HepG2 (cell line): ENCODE results near the gene FCN3. TPM values are rescaled to one million over a fixed set of nuclear protein-coding genes. Genes with fewer than 3 reads are reported as not detected.
A peak's percentile ranks its signal among the peaks of the same experiment; 100 is the strongest.

ENCODE experiments used
- ARNTL ChIP-seq: sonication (generic); formaldehyde crosslinking; IDR thresholded peaks from 2 replicates; pipeline ENCODE4 v1.4.0; 2020; ENCODE audit warnings: mild to moderate bottlenecking, missing genetic modification reagents
- BORCS8-MEF2B ChIP-seq: sonication (generic); formaldehyde crosslinking; IDR thresholded peaks from 2 replicates; pipeline ENCODE4 v1.8.0; 2022; ENCODE audit warnings: mild to moderate bottlenecking, missing genetic modification reagents
- BRCA1 ChIP-seq: sonication (generic); formaldehyde crosslinking; IDR thresholded peaks from 2 replicates; pipeline ENCODE4 v1.4.0; 2020; ENCODE audit warnings: missing genetic modification reagents
- HES4 ChIP-seq: sonication (generic); formaldehyde crosslinking; IDR thresholded peaks from 2 replicates; pipeline ENCODE4 v1.9.0; 2021; ENCODE audit warnings: mild to moderate bottlenecking, missing genetic modification reagents, borderline replicate concordance
- MXI1 ChIP-seq: IDR thresholded peaks from 3 replicates; pipeline ENCODE4 v1.6.1; 2012; ENCODE audit warnings: low read depth, low read length, inconsistent platforms, borderline replicate concordance
- NCOA1 ChIP-seq: sonication (generic); formaldehyde crosslinking; IDR thresholded peaks from 2 replicates; pipeline ENCODE4 v1.9.0; 2021; ENCODE audit warnings: missing genetic modification reagents
- NR2F1 ChIP-seq, 2 experiments: fragments of 450-650 bp in 1 of 2; formaldehyde crosslinking in 1 of 2; IDR thresholded peaks; 2 replicates each; pipeline versions ENCODE4 v1.5.0 to v1.6.1; 2016 to 2020; ENCODE audit warnings: mild to moderate bottlenecking in 1 of 2, missing compliant biosample characterization in 1 of 2, missing genetic modification reagents in 1 of 2, moderate library complexity in 1 of 2
- POLR2AphosphoS5 ChIP-seq: IDR thresholded peaks from 2 replicates; pipeline ENCODE4 v1.6.1; 2012; ENCODE audit warnings: low read depth, low read length
- STAG1 ChIP-seq: sonication (generic); formaldehyde crosslinking; IDR thresholded peaks from 2 replicates; pipeline ENCODE4 v1.4.0; 2020; ENCODE audit warnings: missing genetic modification reagents
- TBX2 ChIP-seq: sonication (generic); formaldehyde crosslinking; IDR thresholded peaks from 2 replicates; pipeline ENCODE4 v1.5.0; 2020; ENCODE audit warnings: missing genetic modification reagents, mild to moderate bottlenecking, borderline replicate concordance
- WIZ ChIP-seq: sonication (generic); formaldehyde crosslinking; IDR thresholded peaks from 2 replicates; pipeline ENCODE4 v1.5.1; 2020; ENCODE audit warnings: mild to moderate bottlenecking, missing genetic modification reagents
- YY1 ChIP-seq: IDR thresholded peaks from 2 replicates; pipeline ENCODE4 v1.6.1; 2011; ENCODE audit warnings: low read length, low read depth, moderate library complexity, mild to moderate bottlenecking; ENCODE audit not compliant: insufficient read depth, insufficient replicate concordance
- ZKSCAN5 ChIP-seq: sonication (generic); formaldehyde crosslinking; IDR thresholded peaks from 2 replicates; pipeline ENCODE4 v1.5.1; 2020; ENCODE audit warnings: mild to moderate bottlenecking, missing genetic modification reagents
- ZNF263 ChIP-seq: sonication (generic); formaldehyde crosslinking; IDR thresholded peaks from 2 replicates; pipeline ENCODE4 v1.4.0; 2020; ENCODE audit warnings: missing genetic modification reagents
- ZNF496 ChIP-seq: sonication (generic); formaldehyde crosslinking; IDR thresholded peaks from 2 replicates; pipeline ENCODE4 v1.8.1; 2023; ENCODE audit warnings: mild to moderate bottlenecking, moderate library complexity, missing genetic modification reagents; ENCODE audit not compliant: insufficient replicate concordance
- ZNF83 ChIP-seq: sonication (generic); formaldehyde crosslinking; IDR thresholded peaks from 2 replicates; pipeline ENCODE4 v1.4.0; 2020; ENCODE audit warnings: missing genetic modification reagents, mild to moderate bottlenecking, borderline replicate concordance
- polyA plus RNA-seq, 8 experiments: library from polyadenylated mRNA; depleted of rRNA in 3 of 8; stranded (reverse) in 7 of 8; unstranded in 1 of 8; fragments of >200 nt; fragmentation: Illumina TruSeq in 4 of 8; extraction: Trizol in 4 of 8; gene quantifications; 2 replicates each; pipeline versions ENCODE4 v1.2.1 to v1.2.3, GENCODE V29; 2011 to 2016; ENCODE audit warnings: low read depth in 4 of 8, missing spikeins in 1 of 8, mixed read lengths in 1 of 8; ENCODE audit not compliant: insufficient read depth in 1 of 8
- total RNA-seq, 5 experiments: library from RNA; depleted of rRNA; stranded (reverse); fragments of >200 nt; fragmentation: Illumina TruSeq; extraction: Trizol; gene quantifications; 2 replicates each; pipeline ENCODE4 v1.2.3, GENCODE V29; 2016; ENCODE audit warnings: low read depth in 1 of 5
- TF ChIP-seq, protein P1 (sequence below): sonication (generic); formaldehyde crosslinking; IDR thresholded peaks from 2 replicates; pipeline ENCODE4 v1.4.0; 2020; ENCODE audit warnings: missing genetic modification reagents, borderline replicate concordance
- TF ChIP-seq, protein P2 (sequence below), 2 experiments: sonication (generic) in 1 of 2; formaldehyde crosslinking in 1 of 2; IDR thresholded peaks; 2 replicates each; pipeline versions ENCODE4 v1.4.0 to v1.6.1; 2018 to 2020; ENCODE audit warnings: missing genetic modification reagents in 2 of 2, borderline replicate concordance in 1 of 2, low read depth in 1 of 2, mild to moderate bottlenecking in 1 of 2, missing biosample characterization in 1 of 2
- TF ChIP-seq, protein P3 (sequence below): sonication (generic); formaldehyde crosslinking; conservative IDR thresholded peaks from 2 replicates; pipeline ENCODE4 v1.8.0; 2022; ENCODE audit warnings: low read depth, missing genetic modification reagents
- TF ChIP-seq, protein P4 (sequence below): sonication (generic); formaldehyde crosslinking; IDR thresholded peaks from 2 replicates; pipeline ENCODE4 v1.4.0; 2020; ENCODE audit warnings: missing genetic modification reagents, borderline replicate concordance

The FCN3 gene
- total and polyA plus RNA-seq, 2 of the 13 experiments (the other 11 are each of a cell fraction or from before 2014, with no cell fraction given) = not detected

DNA sequence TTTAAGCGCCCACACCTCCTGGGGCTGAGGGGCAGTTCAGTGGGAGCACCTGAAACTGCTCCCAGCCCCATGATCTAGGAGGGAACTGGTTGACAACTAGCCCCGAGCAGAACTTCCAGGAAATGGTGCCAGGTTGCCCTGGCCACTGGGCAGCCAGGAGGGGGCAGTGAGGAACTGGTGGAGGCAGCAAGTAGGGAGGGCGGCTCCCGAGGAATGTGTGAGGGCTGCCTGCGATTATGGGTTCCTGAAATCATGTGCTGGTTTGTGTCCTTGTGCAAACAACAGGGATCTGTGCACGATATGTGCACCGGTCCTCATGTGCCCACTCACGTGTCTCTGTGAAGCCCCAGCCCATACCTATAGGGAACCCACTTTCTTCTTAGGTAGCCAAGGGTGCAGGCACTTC, 27.7 kb upstream of the FCN3 start (continued):
- TF ChIP-seq, protein P1, sequence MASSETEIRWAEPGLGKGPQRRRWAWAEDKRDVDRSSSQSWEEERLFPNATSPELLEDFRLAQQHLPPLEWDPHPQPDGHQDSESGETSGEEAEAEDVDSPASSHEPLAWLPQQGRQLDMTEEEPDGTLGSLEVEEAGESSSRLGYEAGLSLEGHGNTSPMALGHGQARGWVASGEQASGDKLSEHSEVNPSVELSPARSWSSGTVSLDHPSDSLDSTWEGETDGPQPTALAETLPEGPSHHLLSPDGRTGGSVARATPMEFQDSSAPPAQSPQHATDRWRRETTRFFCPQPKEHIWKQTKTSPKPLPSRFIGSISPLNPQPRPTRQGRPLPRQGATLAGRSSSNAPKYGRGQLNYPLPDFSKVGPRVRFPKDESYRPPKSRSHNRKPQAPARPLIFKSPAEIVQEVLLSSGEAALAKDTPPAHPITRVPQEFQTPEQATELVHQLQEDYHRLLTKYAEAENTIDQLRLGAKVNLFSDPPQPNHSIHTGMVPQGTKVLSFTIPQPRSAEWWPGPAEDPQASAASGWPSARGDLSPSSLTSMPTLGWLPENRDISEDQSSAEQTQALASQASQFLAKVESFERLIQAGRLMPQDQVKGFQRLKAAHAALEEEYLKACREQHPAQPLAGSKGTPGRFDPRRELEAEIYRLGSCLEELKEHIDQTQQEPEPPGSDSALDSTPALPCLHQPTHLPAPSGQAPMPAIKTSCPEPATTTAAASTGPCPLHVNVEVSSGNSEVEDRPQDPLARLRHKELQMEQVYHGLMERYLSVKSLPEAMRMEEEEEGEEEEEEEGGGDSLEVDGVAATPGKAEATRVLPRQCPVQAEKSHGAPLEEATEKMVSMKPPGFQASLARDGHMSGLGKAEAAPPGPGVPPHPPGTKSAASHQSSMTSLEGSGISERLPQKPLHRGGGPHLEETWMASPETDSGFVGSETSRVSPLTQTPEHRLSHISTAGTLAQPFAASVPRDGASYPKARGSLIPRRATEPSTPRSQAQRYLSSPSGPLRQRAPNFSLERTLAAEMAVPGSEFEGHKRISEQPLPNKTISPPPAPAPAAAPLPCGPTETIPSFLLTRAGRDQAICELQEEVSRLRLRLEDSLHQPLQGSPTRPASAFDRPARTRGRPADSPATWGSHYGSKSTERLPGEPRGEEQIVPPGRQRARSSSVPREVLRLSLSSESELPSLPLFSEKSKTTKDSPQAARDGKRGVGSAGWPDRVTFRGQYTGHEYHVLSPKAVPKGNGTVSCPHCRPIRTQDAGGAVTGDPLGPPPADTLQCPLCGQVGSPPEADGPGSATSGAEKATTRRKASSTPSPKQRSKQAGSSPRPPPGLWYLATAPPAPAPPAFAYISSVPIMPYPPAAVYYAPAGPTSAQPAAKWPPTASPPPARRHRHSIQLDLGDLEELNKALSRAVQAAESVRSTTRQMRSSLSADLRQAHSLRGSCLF (CRISPR knock-in tag) = no peak
- peak; percentile 63 for TF ChIP-seq STAG1 (CRISPR knock-in tag)
- TF ChIP-seq BRCA1 (CRISPR knock-in tag) = no peak
- no peak for TF ChIP-seq ARNTL (CRISPR knock-in tag)
- TF ChIP-seq, protein P2, sequence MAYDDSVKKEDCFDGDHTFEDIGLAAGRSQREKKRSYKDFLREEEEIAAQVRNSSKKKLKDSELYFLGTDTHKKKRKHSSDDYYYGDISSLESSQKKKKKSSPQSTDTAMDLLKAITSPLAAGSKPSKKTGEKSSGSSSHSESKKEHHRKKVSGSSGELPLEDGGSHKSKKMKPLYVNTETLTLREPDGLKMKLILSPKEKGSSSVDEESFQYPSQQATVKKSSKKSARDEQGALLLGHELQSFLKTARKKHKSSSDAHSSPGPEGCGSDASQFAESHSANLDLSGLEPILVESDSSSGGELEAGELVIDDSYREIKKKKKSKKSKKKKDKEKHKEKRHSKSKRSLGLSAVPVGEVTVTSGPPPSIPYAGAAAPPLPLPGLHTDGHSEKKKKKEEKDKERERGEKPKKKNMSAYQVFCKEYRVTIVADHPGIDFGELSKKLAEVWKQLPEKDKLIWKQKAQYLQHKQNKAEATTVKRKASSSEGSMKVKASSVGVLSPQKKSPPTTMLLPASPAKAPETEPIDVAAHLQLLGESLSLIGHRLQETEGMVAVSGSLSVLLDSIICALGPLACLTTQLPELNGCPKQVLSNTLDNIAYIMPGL (CRISPR knock-in tag; IDR thresholded peaks at IDR 0.05; ENCODE audit: borderline replicate concordance in 1 of 2, low read depth in 1 of 2) = no peak
- no peak for TF ChIP-seq ZNF496
- peak; percentile 46; the same call in 1 of the 2 replicates for TF ChIP-seq POLR2AphosphoS5
- TF ChIP-seq, protein P3, sequence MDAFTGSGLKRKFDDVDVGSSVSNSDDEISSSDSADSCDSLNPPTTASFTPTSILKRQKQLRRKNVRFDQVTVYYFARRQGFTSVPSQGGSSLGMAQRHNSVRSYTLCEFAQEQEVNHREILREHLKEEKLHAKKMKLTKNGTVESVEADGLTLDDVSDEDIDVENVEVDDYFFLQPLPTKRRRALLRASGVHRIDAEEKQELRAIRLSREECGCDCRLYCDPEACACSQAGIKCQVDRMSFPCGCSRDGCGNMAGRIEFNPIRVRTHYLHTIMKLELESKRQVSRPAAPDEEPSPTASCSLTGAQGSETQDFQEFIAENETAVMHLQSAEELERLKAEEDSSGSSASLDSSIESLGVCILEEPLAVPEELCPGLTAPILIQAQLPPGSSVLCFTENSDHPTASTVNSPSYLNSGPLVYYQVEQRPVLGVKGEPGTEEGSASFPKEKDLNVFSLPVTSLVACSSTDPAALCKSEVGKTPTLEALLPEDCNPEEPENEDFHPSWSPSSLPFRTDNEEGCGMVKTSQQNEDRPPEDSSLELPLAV (CRISPR knock-in tag) = no peak
- no peak for TF ChIP-seq BORCS8-MEF2B (CRISPR knock-in tag)
- no peak for TF ChIP-seq YY1
- no peak for TF ChIP-seq MXI1
- peak; percentile 63; the same call in 1 of the 2 replicates for TF ChIP-seq ZNF263 (CRISPR knock-in tag)
- TF ChIP-seq HES4 = no peak
- TF ChIP-seq, protein P4, sequence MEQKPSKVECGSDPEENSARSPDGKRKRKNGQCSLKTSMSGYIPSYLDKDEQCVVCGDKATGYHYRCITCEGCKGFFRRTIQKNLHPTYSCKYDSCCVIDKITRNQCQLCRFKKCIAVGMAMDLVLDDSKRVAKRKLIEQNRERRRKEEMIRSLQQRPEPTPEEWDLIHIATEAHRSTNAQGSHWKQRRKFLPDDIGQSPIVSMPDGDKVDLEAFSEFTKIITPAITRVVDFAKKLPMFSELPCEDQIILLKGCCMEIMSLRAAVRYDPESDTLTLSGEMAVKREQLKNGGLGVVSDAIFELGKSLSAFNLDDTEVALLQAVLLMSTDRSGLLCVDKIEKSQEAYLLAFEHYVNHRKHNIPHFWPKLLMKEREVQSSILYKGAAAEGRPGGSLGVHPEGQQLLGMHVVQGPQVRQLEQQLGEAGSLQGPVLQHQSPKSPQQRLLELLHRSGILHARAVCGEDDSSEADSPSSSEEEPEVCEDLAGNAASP (CRISPR knock-in tag) = no peak
- TF ChIP-seq ZKSCAN5 (CRISPR knock-in tag) = no peak
- TF ChIP-seq ZNF83 (CRISPR knock-in tag) = no peak
- TF ChIP-seq NCOA1 (CRISPR knock-in tag) = no peak
- TF ChIP-seq WIZ (CRISPR knock-in tag) = no peak
- TF ChIP-seq TBX2 = no peak; the same call in 1 of the 2 replicates
- no peak for TF ChIP-seq NR2F1 (CRISPR knock-in tag; IDR thresholded peaks at IDR 0.05)
